B cell (primary cell): ENCODE data around the gene RNF157. TPM values are rescaled to one million over a fixed set of nuclear protein-coding genes. Genes with fewer than 3 reads are reported as not detected.

ENCODE experiments used
- ATAC-seq: fragments of 200-7000 bp; cut with Tn5 transposase; one replicate; pipeline ENCODE4 v1.10.0; 2021; ENCODE audit warnings: low read depth, mild to moderate bottlenecking, moderate number of reproducible peaks, moderate library complexity
- CTCF ChIA-PET: fragments of 350-600 bp; sonication (Branson Sonifier 250); formaldehyde crosslinking; loops from one replicate; lab custom pipeline; 2021; ENCODE audit warnings: antibody characterized with exemption, inconsistent platforms; lab: Charles Lee
- POLR2A ChIA-PET: fragments of 350-600 bp; sonication (Branson Sonifier 250); formaldehyde crosslinking; loops from one replicate; lab custom pipeline; 2021; ENCODE audit warnings: antibody characterized with exemption; lab: Charles Lee
- DNase-seq: peaks from one replicate; pipeline ENCODE4 v3.0.0; 2013
- H2AFZ ChIP-seq: 2 replicates; pipeline ENCODE4 v1.6.1; 2012; ENCODE audit warnings: mild to moderate bottlenecking, low read depth, low read length; ENCODE audit not compliant: insufficient read depth, poor library complexity, severe bottlenecking
- H3K27ac ChIP-seq, 2 donors: 1 replicate in 1 of 2; 2 replicates in 1 of 2; pipeline ENCODE4 v1.5.1; 2012 to 2013; ENCODE audit warnings: low read length in 2 of 2, mild to moderate bottlenecking in 2 of 2, moderate library complexity in 1 of 2
- H3K27me3 ChIP-seq, 4 experiments: fragments of 200-600 bp in 1 of 4; sonication (generic) in 1 of 4; replicated peaks in 1 of 4; 1 replicate in 2 of 4; 2 replicates in 2 of 4; pipeline versions ENCODE4 v1.6.1 to v1.7.0; 2013 to 2016; ENCODE audit warnings: low read length in 3 of 4, mild to moderate bottlenecking in 2 of 4, mixed read lengths in 1 of 4, moderate library complexity in 1 of 4; ENCODE audit not compliant: insufficient read depth in 4 of 4, control insufficient read depth in 3 of 4; ENCODE audit errors: control extremely low read depth in 1 of 4
- H3K36me3 ChIP-seq, 2 experiments: replicated peaks in 1 of 2; 1 replicate in 1 of 2; 2 replicates in 1 of 2; pipeline versions ENCODE4 v1.6.1 to v1.7.1; 2013; ENCODE audit warnings: low read length in 1 of 2; ENCODE audit not compliant: insufficient read depth in 2 of 2, control insufficient read depth in 1 of 2; ENCODE audit errors: control extremely low read depth in 1 of 2, extremely low read depth in 1 of 2
- H3K4me1 ChIP-seq, 2 donors: fragments of 200-600 bp in 1 of 2; sonication (generic) in 1 of 2; 1 replicate in 1 of 2; 2 replicates in 1 of 2; pipeline versions ENCODE4 v1.5.1 to v1.6.1; 2013 to 2017; ENCODE audit warnings: low read length in 2 of 2; ENCODE audit not compliant: control insufficient read depth in 2 of 2, insufficient read depth in 2 of 2
- H3K4me2 ChIP-seq: replicated peaks from 2 replicates; pipeline ENCODE3; 2012; ENCODE audit warnings: mild to moderate bottlenecking, low read depth, low read length; ENCODE audit not compliant: poor library complexity, severe bottlenecking
- H3K4me3 ChIP-seq, 5 experiments: fragments of 200-600 bp in 1 of 5; sonication (generic) in 1 of 5; 1 replicate in 3 of 5; 2 replicates in 2 of 5; pipeline versions ENCODE4 v1.5.1 to v1.7.0; 2011 to 2016; ENCODE audit warnings: low read length in 4 of 5, mild to moderate bottlenecking in 4 of 5, low read depth in 2 of 5, control low read depth in 1 of 5, moderate library complexity in 1 of 5; ENCODE audit not compliant: insufficient read depth in 1 of 5; ENCODE audit errors: control extremely low read depth in 1 of 5, extremely low read depth in 1 of 5
- H3K79me2 ChIP-seq: fragments of 200-600 bp; sonication (generic); one replicate; pipeline ENCODE4 v1.6.0; 2016; ENCODE audit warnings: low read length; ENCODE audit not compliant: control insufficient read depth, insufficient read depth
- H3K9ac ChIP-seq: fragments of 200-600 bp; sonication (generic); 2 replicates; pipeline ENCODE4 v1.6.1; 2017; ENCODE audit warnings: mild to moderate bottlenecking, low read length, moderate library complexity
- H3K9me3 ChIP-seq, 3 donors: one replicate each; pipeline versions ENCODE4 v1.6.1 to v1.7.1; 2013; ENCODE audit warnings: low read length in 2 of 3; ENCODE audit not compliant: control insufficient read depth in 2 of 3, insufficient read depth in 1 of 3; ENCODE audit errors: control extremely low read depth in 1 of 3
- H4K20me1 ChIP-seq: 2 replicates; pipeline ENCODE4 v1.6.0; 2012; ENCODE audit warnings: mild to moderate bottlenecking, low read length; ENCODE audit not compliant: insufficient read depth, control insufficient read depth, poor library complexity, severe bottlenecking
- H3K27ac Mint-ChIP-seq: one replicate; pipeline ENCODE4 v1.8.0; 2021; ENCODE audit warnings: mixed read lengths
- H3K27me3 Mint-ChIP-seq: one replicate; pipeline ENCODE4 v1.8.0; 2021; ENCODE audit warnings: mixed read lengths
- H3K4me1 Mint-ChIP-seq: one replicate; pipeline ENCODE4 v1.8.0; 2021; ENCODE audit warnings: mixed read lengths
- H3K4me3 Mint-ChIP-seq: one replicate; pipeline ENCODE4 v1.8.0; 2021; ENCODE audit warnings: mixed read lengths
- H3K9me3 Mint-ChIP-seq: one replicate; pipeline ENCODE4 v1.8.0; 2022; ENCODE audit warnings: mixed read lengths; ENCODE audit not compliant: insufficient read depth
- CTCF ChIP-seq: fragments of 200-600 bp; IDR thresholded peaks from one replicate; pipeline ENCODE4 v1.8.0; 2022; ENCODE audit warnings: antibody characterized with exemption, mild to moderate bottlenecking
- EZH2 ChIP-seq: IDR thresholded peaks from 2 replicates; pipeline ENCODE4 v1.6.1; 2012; ENCODE audit warnings: borderline replicate concordance, low read depth, mild to moderate bottlenecking, moderate library complexity, low read length; ENCODE audit not compliant: insufficient read depth, poor library complexity, severe bottlenecking
- WGBS: methylation state at CpG from one replicate; pipeline ENCODE4 v1.1.5; 2013; ENCODE audit warnings: missing lambda C conversion rate; ENCODE audit not compliant: insufficient coverage; 5-methylcytosine and 5-hydroxymethylcytosine counted together
- intact Hi-C: fragments of 100-400 bp; cut with micrococcal nuclease; formaldehyde crosslinking; loops from one replicate; pipeline ENCODE4 v1.10.0; 2022
- polyA plus RNA-seq: library from polyadenylated mRNA; depleted of rRNA; stranded (reverse); fragments of >200 nt; gene quantifications from 2 replicates; pipeline ENCODE4 v1.2.3, GENCODE V29; 2012
- total RNA-seq, 2 donors: library from RNA; stranded (reverse); fragments of 120-200 nt in 1 of 2; gene quantifications; 1 replicate in 1 of 2; 2 replicates in 1 of 2; pipeline versions ENCODE4 v1.2.3 to v1.2.4, GENCODE V29; 2013 to 2022

Gene RNF157
- total and polyA plus RNA-seq, 2 donors (not counting 1 experiment from before 2014, with no cell fraction given) = 0.54 to 1.2 TPM

- H3K36me3 ChIP-seq = no peaks in the 10 kb centered on the region
- H2AFZ ChIP-seq = no peak overlapping the region
- Mint-ChIP-seq H3K27ac (no peak overlapping the region), H3K4me3 (no peak overlapping the region), H3K27me3 (peaks cover 2% of the 10 kb centered on the region), H3K4me1 (peaks cover 16% of the 10 kb centered on the region), H3K9me3 (no peaks in the 10 kb centered on the region)
- H3K9me3 ChIP-seq = no peaks in the 10 kb centered on the region
- no peaks in the 10 kb centered on the region for H3K79me2 ChIP-seq
- no peaks in the 10 kb centered on the region for H4K20me1 ChIP-seq
- H3K27me3 ChIP-seq = no peaks in the 10 kb centered on the region
- ChIA-PET CTCF (interaction anchor here (1.0 to 16.8 kb wide), 6 partner anchors 51 to 150 kb away, joined by 3 to 435 read pairs (median 3); no protein-coding TSS in a partner anchor), POLR2A (no interaction called here)
- H3K4me2 ChIP-seq = no peak overlapping the region
- DNase-seq (peak; percentile 20), ATAC-seq (no peak)
- H3K27ac ChIP-seq = no peak overlapping the region
- H3K4me1 ChIP-seq = peaks cover 18 to 21% of the 10 kb centered on the region in 2 donors
- intact Hi-C loops = no loop called here
- 92% methylated on average over 18 of the region's 22 CpGs for WGBS
- no peak overlapping the region for H3K4me3 ChIP-seq
- TF ChIP-seq CTCF (peak; percentile 19), EZH2 (no peak)
- no peak overlapping the region for H3K9ac ChIP-seq
Observed at GRCh38 chr17:76124582-76125390, 115.5 kb downstream of the RNF157 start.
